ENCODE data around the gene MYO15A. TPM values are rescaled to one million over a fixed set of nuclear protein-coding genes. Genes with fewer than 3 reads are reported as not detected.
"Not testable (repeated sequence)": the region's sequence is repeated elsewhere in the genome, so short reads cannot be mapped to it uniquely, and the experiment has no call there.

MYO15A gene
- total and polyA plus RNA-seq, 2 experiments from 2014 or later = 1.0 to 2.2 TPM

DNA sequence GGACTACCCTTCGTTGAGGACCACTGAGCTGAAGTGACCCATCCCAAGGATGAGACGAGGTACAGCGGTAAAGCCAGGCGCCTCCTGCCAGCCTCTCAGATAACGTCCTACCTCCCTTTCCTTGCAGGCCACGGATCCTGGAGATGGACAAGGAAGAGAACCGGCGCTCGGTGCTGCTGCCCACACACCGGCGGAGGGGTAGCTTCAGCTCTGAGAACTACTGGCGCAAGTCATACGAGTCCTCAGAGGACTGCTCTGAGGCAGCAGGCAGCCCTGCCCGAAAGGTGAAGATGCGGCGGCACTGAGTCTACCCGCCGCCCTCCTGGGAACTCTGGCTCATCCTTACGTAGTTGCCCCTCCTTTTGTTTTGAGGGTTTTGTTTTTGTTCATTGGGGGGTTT, 99.5 kb downstream of the MYO15A start (continued):
- no peak for TF ChIP-seq EZH2 (IDR thresholded peaks at IDR 0.05; ENCODE audit: low read depth, unreplicated experiment)
- TF ChIP-seq, protein P1, sequence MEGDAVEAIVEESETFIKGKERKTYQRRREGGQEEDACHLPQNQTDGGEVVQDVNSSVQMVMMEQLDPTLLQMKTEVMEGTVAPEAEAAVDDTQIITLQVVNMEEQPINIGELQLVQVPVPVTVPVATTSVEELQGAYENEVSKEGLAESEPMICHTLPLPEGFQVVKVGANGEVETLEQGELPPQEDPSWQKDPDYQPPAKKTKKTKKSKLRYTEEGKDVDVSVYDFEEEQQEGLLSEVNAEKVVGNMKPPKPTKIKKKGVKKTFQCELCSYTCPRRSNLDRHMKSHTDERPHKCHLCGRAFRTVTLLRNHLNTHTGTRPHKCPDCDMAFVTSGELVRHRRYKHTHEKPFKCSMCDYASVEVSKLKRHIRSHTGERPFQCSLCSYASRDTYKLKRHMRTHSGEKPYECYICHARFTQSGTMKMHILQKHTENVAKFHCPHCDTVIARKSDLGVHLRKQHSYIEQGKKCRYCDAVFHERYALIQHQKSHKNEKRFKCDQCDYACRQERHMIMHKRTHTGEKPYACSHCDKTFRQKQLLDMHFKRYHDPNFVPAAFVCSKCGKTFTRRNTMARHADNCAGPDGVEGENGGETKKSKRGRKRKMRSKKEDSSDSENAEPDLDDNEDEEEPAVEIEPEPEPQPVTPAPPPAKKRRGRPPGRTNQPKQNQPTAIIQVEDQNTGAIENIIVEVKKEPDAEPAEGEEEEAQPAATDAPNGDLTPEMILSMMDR (conservative IDR thresholded peaks at IDR 0.05; ENCODE audit: low read depth in 2 of 2) = no peak
- TF ChIP-seq, protein P2, sequence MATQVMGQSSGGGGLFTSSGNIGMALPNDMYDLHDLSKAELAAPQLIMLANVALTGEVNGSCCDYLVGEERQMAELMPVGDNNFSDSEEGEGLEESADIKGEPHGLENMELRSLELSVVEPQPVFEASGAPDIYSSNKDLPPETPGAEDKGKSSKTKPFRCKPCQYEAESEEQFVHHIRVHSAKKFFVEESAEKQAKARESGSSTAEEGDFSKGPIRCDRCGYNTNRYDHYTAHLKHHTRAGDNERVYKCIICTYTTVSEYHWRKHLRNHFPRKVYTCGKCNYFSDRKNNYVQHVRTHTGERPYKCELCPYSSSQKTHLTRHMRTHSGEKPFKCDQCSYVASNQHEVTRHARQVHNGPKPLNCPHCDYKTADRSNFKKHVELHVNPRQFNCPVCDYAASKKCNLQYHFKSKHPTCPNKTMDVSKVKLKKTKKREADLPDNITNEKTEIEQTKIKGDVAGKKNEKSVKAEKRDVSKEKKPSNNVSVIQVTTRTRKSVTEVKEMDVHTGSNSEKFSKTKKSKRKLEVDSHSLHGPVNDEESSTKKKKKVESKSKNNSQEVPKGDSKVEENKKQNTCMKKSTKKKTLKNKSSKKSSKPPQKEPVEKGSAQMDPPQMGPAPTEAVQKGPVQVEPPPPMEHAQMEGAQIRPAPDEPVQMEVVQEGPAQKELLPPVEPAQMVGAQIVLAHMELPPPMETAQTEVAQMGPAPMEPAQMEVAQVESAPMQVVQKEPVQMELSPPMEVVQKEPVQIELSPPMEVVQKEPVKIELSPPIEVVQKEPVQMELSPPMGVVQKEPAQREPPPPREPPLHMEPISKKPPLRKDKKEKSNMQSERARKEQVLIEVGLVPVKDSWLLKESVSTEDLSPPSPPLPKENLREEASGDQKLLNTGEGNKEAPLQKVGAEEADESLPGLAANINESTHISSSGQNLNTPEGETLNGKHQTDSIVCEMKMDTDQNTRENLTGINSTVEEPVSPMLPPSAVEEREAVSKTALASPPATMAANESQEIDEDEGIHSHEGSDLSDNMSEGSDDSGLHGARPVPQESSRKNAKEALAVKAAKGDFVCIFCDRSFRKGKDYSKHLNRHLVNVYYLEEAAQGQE (IDR thresholded peaks at IDR 0.05; ENCODE audit: unreplicated experiment) = no peak
- no peak for TF ChIP-seq POLR2AphosphoS5 (IDR thresholded peaks at IDR 0.05; ENCODE audit: low read depth)
- TF ChIP-seq ZNF331 (CRISPR knock-in tag; IDR thresholded peaks at IDR 0.05; ENCODE audit: low read depth) = no peak
- TF ChIP-seq JUNB (IDR thresholded peaks at IDR 0.05; ENCODE audit: unreplicated experiment) = no peak
- no peak for TF ChIP-seq NANOG (IDR thresholded peaks at IDR 0.05; ENCODE audit: borderline replicate concordance)

DNA sequence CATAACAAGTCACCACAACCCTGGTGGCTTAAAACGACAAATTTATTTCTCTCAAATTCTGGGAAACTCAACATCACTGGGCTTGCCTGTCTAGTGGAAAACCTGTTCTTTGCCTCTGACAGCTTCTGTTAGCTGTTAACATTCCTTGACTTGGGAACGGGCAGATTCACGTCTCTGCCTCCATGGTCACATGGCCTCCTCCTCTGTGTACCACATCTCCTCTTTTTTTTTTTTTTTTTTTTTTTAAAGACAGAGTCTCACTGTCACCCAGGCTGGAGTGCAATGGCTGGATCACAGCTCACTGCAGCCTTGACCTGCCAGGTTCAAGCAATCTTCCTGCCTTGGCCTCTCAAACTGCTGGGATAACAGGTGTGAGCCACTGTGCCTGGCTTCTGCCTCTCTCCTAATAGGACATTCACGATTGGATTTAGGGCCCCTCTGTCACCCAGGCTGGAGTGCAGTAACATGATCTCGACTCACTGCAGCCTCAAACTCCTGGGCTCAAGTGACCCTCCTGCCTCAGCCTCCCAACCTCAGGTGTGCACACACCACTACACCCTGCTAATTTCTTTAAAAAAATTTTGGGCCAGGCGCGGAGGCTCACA, 105.2 kb downstream of the MYO15A start:
- H3K4me1 ChIP-seq (ENCODE audit: insufficient read depth) = no peaks in the 10 kb centered on the region
- no peaks in the 10 kb centered on the region for H3K27me3 ChIP-seq (ENCODE audit: insufficient read depth)
- no peak overlapping the region for H3K27ac Mint-ChIP-seq
- H3K27me3 Mint-ChIP-seq (ENCODE audit: insufficient read depth, low read depth, poor library complexity) = peaks cover 6% of the 10 kb centered on the region
- H3K9me2 ChIP-seq (ENCODE audit: insufficient read depth) = no peaks in the 10 kb centered on the region
- DNase-seq (ENCODE audit: low spot score) = no peak
- H3K36me3 Mint-ChIP-seq (ENCODE audit: low read depth) = peaks cover 21% of the 10 kb centered on the region
- H3K36me3 ChIP-seq (ENCODE audit: insufficient read depth) = peaks cover 11% of the 10 kb centered on the region; the same call in 1 of the 2 replicates
- no peak for TF ChIP-seq NANOG (IDR thresholded peaks at IDR 0.05; ENCODE audit: borderline replicate concordance)
- TF ChIP-seq EZH2phosphoT487 (IDR thresholded peaks at IDR 0.05; ENCODE audit: unreplicated experiment) = no peak
- no peak for TF ChIP-seq ZNF114 (CRISPR knock-in tag; IDR thresholded peaks at IDR 0.05)
- H3K4me3 Mint-ChIP-seq = no peak overlapping the region
- H3K4me3 ChIP-seq = no peak overlapping the region
- H3F3A ChIP-seq (replicated peaks; ENCODE audit: low read depth) = 0 out of 2 replicates have a peak, but pooled peaks cover 5% of the 10 kb centered on the region
- H3K27ac ChIP-seq (ENCODE audit: low read depth) = no peak overlapping the region
- ATAC-seq = no peak
- H3K79me2 ChIP-seq (replicated peaks; ENCODE audit: insufficient read depth) = no peaks in the 10 kb centered on the region
- no peak overlapping the region for H2AFZ ChIP-seq
- no peaks in the 10 kb centered on the region for H3K9me3 Mint-ChIP-seq
- H4K20me1 ChIP-seq (replicated peaks; ENCODE audit: insufficient read depth) = 0 out of 2 replicates have a peak, but pooled peaks cover 2% of the 10 kb centered on the region
- no peak overlapping the region for H3K4me2 ChIP-seq
- peaks cover 2% of the 10 kb centered on the region; the same call in 2 of the 3 replicates for H3K4me1 Mint-ChIP-seq

DNA sequence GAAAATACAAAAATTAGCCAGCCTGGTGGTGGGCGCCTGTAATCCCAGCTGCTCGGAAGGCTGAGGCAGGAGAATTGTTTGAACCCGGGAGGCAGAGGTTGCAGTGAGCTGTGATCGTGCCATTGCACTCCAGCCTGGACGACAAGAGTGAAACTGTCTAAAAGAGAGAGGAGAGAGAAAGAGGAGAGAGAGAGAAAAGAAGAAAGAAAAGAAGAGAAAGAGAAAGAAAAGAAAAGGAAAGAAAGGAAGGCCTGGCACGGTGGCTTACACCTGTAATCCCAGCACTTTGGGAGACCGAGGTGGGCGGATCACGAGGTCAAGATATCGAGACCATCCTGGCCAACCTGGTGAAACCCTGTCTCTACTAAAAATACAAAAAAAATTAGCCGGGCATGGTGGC, 108.3 kb downstream of the MYO15A start:
- not testable (repeated sequence) for H4K20me1 ChIP-seq (replicated peaks; ENCODE audit: insufficient read depth); H3K27me3 ChIP-seq (ENCODE audit: insufficient read depth); H3K36me3 ChIP-seq (ENCODE audit: insufficient read depth); H3K4me3 ChIP-seq; H3K27ac Mint-ChIP-seq; ATAC-seq; H3K79me2 ChIP-seq (replicated peaks; ENCODE audit: insufficient read depth); H3F3A ChIP-seq (replicated peaks; ENCODE audit: low read depth); H3K4me1 ChIP-seq (ENCODE audit: insufficient read depth); H3K4me2 ChIP-seq; H3K9me2 ChIP-seq (ENCODE audit: insufficient read depth); DNase-seq (ENCODE audit: low spot score); H3K36me3 Mint-ChIP-seq (ENCODE audit: low read depth); H2AFZ ChIP-seq; H3K27ac ChIP-seq (ENCODE audit: low read depth); H3K4me1 Mint-ChIP-seq; H3K9me3 Mint-ChIP-seq; H3K27me3 Mint-ChIP-seq (ENCODE audit: insufficient read depth, low read depth, poor library complexity); H3K4me3 Mint-ChIP-seq

All from GM23338 (cell line).